ENCODE data around the gene DPY19L2. TPM values are rescaled to one million over a fixed set of nuclear protein-coding genes. Genes with fewer than 3 reads are reported as not detected.
"Not testable (repeated sequence)": the region's sequence is repeated elsewhere in the genome, so short reads cannot be mapped to it uniquely, and the experiment has no call there.

Gene DPY19L2
- polyA plus RNA-seq, 3 donors = not detected

- H3K4me2 ChIP-seq (replicated peaks; ENCODE audit: extremely low read depth, low read length, poor library complexity, severe bottlenecking); DNase-seq; intact Hi-C loops (cut with micrococcal nuclease); H3K4me1 ChIP-seq (ENCODE audit: control insufficient read depth in 1 of 2, insufficient read depth in 2 of 2, low read length in 2 of 2); H3K36me3 ChIP-seq (replicated peaks in 1 of 2; ENCODE audit: control insufficient read depth in 1 of 2, insufficient read depth in 2 of 2, low read length in 2 of 2); H3K4me3 Mint-ChIP-seq; H3K9ac ChIP-seq (ENCODE audit: insufficient read depth, low read length, poor library complexity, severe bottlenecking); H3K36me3 Mint-ChIP-seq; H3K9me3 Mint-ChIP-seq; H3K4me1 Mint-ChIP-seq; H3K79me2 ChIP-seq (ENCODE audit: insufficient read depth, low read length); H3K27ac ChIP-seq (ENCODE audit: low read depth in 1 of 2, low read length in 2 of 2); H3K27me3 Mint-ChIP-seq (ENCODE audit: low read depth in 3 of 3); H3K27me3 ChIP-seq (ENCODE audit: control insufficient read depth in 2 of 2, insufficient read depth in 2 of 2, low read length in 2 of 2); H3K9me3 ChIP-seq (replicated peaks in 1 of 2; ENCODE audit: control insufficient read depth in 1 of 2, insufficient read depth in 1 of 2, low read length in 2 of 2); H2AFZ ChIP-seq (ENCODE audit: insufficient read depth, low read depth, low read length, poor library complexity, severe bottlenecking); H3K27ac Mint-ChIP-seq; H3K4me3 ChIP-seq (replicated peaks in 1 of 3; ENCODE audit: low read depth in 2 of 3, low read length in 3 of 3); H4K20me1 ChIP-seq (ENCODE audit: insufficient read depth, low read length): not testable (repeated sequence)
- WGBS (ENCODE audit: insufficient coverage) = no CpG with 5 or more reads among the region's 4 CpGs
These were observed 129.6 kb downstream of the DPY19L2 start for GRCh38 chr12:63538656-63539055.

- H3K79me2 ChIP-seq (ENCODE audit: insufficient read depth, low read length); H3K4me2 ChIP-seq (replicated peaks; ENCODE audit: extremely low read depth, low read length, poor library complexity, severe bottlenecking); H3K9ac ChIP-seq (ENCODE audit: insufficient read depth, low read length, poor library complexity, severe bottlenecking); H3K27ac Mint-ChIP-seq; H2AFZ ChIP-seq (ENCODE audit: insufficient read depth, low read depth, low read length, poor library complexity, severe bottlenecking); H3K27ac ChIP-seq (ENCODE audit: low read depth in 1 of 2, low read length in 2 of 2); H3K4me1 Mint-ChIP-seq; DNase-seq; H3K27me3 Mint-ChIP-seq (ENCODE audit: low read depth in 3 of 3); H3K9me3 ChIP-seq (replicated peaks in 1 of 2; ENCODE audit: control insufficient read depth in 1 of 2, insufficient read depth in 1 of 2, low read length in 2 of 2); H3K4me3 Mint-ChIP-seq; H4K20me1 ChIP-seq (ENCODE audit: insufficient read depth, low read length); H3K36me3 ChIP-seq (replicated peaks in 1 of 2; ENCODE audit: control insufficient read depth in 1 of 2, insufficient read depth in 2 of 2, low read length in 2 of 2); H3K4me1 ChIP-seq (ENCODE audit: control insufficient read depth in 1 of 2, insufficient read depth in 2 of 2, low read length in 2 of 2); intact Hi-C loops (cut with micrococcal nuclease); H3K4me3 ChIP-seq (replicated peaks in 1 of 3; ENCODE audit: low read depth in 2 of 3, low read length in 3 of 3); H3K27me3 ChIP-seq (ENCODE audit: control insufficient read depth in 2 of 2, insufficient read depth in 2 of 2, low read length in 2 of 2); H3K9me3 Mint-ChIP-seq; H3K36me3 Mint-ChIP-seq: not testable (repeated sequence)
These were observed 130.5 kb downstream of the DPY19L2 start for GRCh38 chr12:63537838-63538237.

GRCh38 chr12:63529641-63530040, 138.7 kb downstream of the DPY19L2 start:
- DNase-seq; H3K9ac ChIP-seq (ENCODE audit: insufficient read depth, low read length, poor library complexity, severe bottlenecking); H3K27ac Mint-ChIP-seq; H3K79me2 ChIP-seq (ENCODE audit: insufficient read depth, low read length); intact Hi-C loops (cut with micrococcal nuclease); H3K4me3 Mint-ChIP-seq; H3K9me3 Mint-ChIP-seq; H3K27ac ChIP-seq (ENCODE audit: low read depth in 1 of 2, low read length in 2 of 2); H3K4me1 ChIP-seq (ENCODE audit: control insufficient read depth in 1 of 2, insufficient read depth in 2 of 2, low read length in 2 of 2); H3K36me3 Mint-ChIP-seq; H3K4me3 ChIP-seq (replicated peaks in 1 of 3; ENCODE audit: low read depth in 2 of 3, low read length in 3 of 3); H4K20me1 ChIP-seq (ENCODE audit: insufficient read depth, low read length); H3K27me3 Mint-ChIP-seq (ENCODE audit: low read depth in 3 of 3); H3K9me3 ChIP-seq (replicated peaks in 1 of 2; ENCODE audit: control insufficient read depth in 1 of 2, insufficient read depth in 1 of 2, low read length in 2 of 2); H3K27me3 ChIP-seq (ENCODE audit: control insufficient read depth in 2 of 2, insufficient read depth in 2 of 2, low read length in 2 of 2); H3K36me3 ChIP-seq (replicated peaks in 1 of 2; ENCODE audit: control insufficient read depth in 1 of 2, insufficient read depth in 2 of 2, low read length in 2 of 2); H3K4me2 ChIP-seq (replicated peaks; ENCODE audit: extremely low read depth, low read length, poor library complexity, severe bottlenecking); H3K4me1 Mint-ChIP-seq; H2AFZ ChIP-seq (ENCODE audit: insufficient read depth, low read depth, low read length, poor library complexity, severe bottlenecking): not testable (repeated sequence)
- WGBS (ENCODE audit: insufficient coverage) = 86% methylated on average over 3 of the region's 7 CpGs

Data from CD14-positive monocyte (primary cell).